HEK293T (cell line): ENCODE measurements around the gene ABR.

Experiments
- ARNT ChIP-seq: fragments of 450-650 bp; IDR thresholded peaks from 2 replicates; pipeline ENCODE4 v1.6.1; 2017; ENCODE audit warnings: mild to moderate bottlenecking
- BHLHE40 ChIP-seq: fragments of 450-650 bp; IDR thresholded peaks from 2 replicates; pipeline ENCODE4 v1.6.1; 2016; ENCODE audit warnings: mild to moderate bottlenecking, moderate library complexity, borderline replicate concordance
- CTBP1 ChIP-seq: fragments of 450-650 bp; IDR thresholded peaks from 2 replicates; pipeline ENCODE4 v1.6.1; 2016; ENCODE audit warnings: borderline replicate concordance
- ELF4 ChIP-seq: fragments of 450-650 bp; IDR thresholded peaks from 2 replicates; pipeline ENCODE4 v1.6.1; 2017; ENCODE audit warnings: antibody characterized with exemption
- FOXA1 ChIP-seq: fragments of 450-650 bp; IDR thresholded peaks from 2 replicates; pipeline ENCODE4 v1.6.1; 2016; ENCODE audit warnings: mild to moderate bottlenecking
- FOXK2 ChIP-seq: fragments of 450-650 bp; IDR thresholded peaks from 2 replicates; pipeline ENCODE4 v1.6.1; 2016; ENCODE audit warnings: mild to moderate bottlenecking
- FOXM1 ChIP-seq: fragments of 450-650 bp; IDR thresholded peaks from 2 replicates; pipeline ENCODE4 v1.6.1; 2017; ENCODE audit warnings: mild to moderate bottlenecking, borderline replicate concordance
- HDGF ChIP-seq: fragments of 450-650 bp; IDR thresholded peaks from 2 replicates; pipeline ENCODE4 v1.6.1; 2017; ENCODE audit warnings: antibody characterized with exemption, borderline replicate concordance
- L3MBTL2 ChIP-seq: fragments of 450-650 bp; conservative IDR thresholded peaks from 2 replicates; pipeline ENCODE4 v1.6.1; 2016; ENCODE audit warnings: mild to moderate bottlenecking
- NFRKB ChIP-seq: fragments of 450-650 bp; IDR thresholded peaks from 2 replicates; pipeline ENCODE4 v1.6.1; 2016; ENCODE audit warnings: mild to moderate bottlenecking, moderate library complexity
- SP1 ChIP-seq: fragments of 450-650 bp; IDR thresholded peaks from 2 replicates; pipeline ENCODE4 v1.6.1; 2017
- SUZ12 ChIP-seq: fragments of 450-650 bp; IDR thresholded peaks from 2 replicates; pipeline ENCODE4 v1.6.1; 2016; ENCODE audit warnings: mild to moderate bottlenecking
- TARDBP ChIP-seq: fragments of 450-650 bp; IDR thresholded peaks from 2 replicates; pipeline ENCODE4 v1.6.1; 2016
- ZNF384 ChIP-seq: fragments of 450-650 bp; IDR thresholded peaks from 2 replicates; pipeline ENCODE4 v1.6.1; 2016

- no peak for TF ChIP-seq FOXA1
- TF ChIP-seq L3MBTL2: no peak
- no peak for TF ChIP-seq FOXK2
- TF ChIP-seq SUZ12: no peak
- no peak for TF ChIP-seq BHLHE40
- TF ChIP-seq SP1: no peak
- TF ChIP-seq HDGF: no peak
- no peak for TF ChIP-seq TARDBP
- no peak for TF ChIP-seq FOXM1
- no peak for TF ChIP-seq ARNT
- TF ChIP-seq NFRKB: no peak
- no peak for TF ChIP-seq ELF4
- TF ChIP-seq CTBP1: no peak
- no peak for TF ChIP-seq ZNF384
These were observed 516 bp downstream of the ABR start for GRCh38 chr17:1179112-1179817.
